OCI-M2 (cell line): ENCODE data around the gene KCNA1.

Experiments
- DNase-seq: peaks from one replicate; lab custom pipeline; 2025; ENCODE audit not compliant: unreplicated experiment; lab: John Stamatoyannopoulos, UW

KCNA1 gene

GRCh38 chr12:4958697-4959375 is 49.1 kb downstream of the KCNA1 start:
- no peak for DNase-seq

- no peak for DNase-seq
These were observed 49.7 kb downstream of the KCNA1 start for GRCh38 chr12:4959381-4959780.

GRCh38 chr12:4960030-4960429 is 50.3 kb downstream of the KCNA1 start:
- DNase-seq = no peak

DNA sequence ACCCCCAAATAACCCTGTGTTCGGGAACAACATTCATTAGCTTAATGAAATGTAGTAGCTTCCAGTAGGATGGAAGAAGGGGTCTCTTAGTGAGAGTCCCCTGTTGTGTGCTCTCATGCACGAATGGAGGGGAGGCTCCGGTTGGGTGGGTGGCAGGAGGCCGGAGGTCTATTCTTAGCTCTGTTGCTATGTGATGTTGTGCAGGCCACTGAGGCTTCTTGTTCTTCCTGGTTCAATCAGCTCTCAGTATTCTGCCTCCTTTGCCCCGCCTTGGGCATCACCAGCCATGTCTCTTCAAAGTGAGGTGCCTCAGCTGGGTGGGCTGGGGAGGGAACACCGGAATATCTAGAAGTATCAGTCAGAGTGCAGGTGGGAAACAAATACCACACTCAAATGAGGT is 50.8 kb downstream of the KCNA1 start:
- no peak for DNase-seq

GRCh38 chr12:4961311-4961710 is 51.6 kb downstream of the KCNA1 start:
- no peak for DNase-seq

DNA sequence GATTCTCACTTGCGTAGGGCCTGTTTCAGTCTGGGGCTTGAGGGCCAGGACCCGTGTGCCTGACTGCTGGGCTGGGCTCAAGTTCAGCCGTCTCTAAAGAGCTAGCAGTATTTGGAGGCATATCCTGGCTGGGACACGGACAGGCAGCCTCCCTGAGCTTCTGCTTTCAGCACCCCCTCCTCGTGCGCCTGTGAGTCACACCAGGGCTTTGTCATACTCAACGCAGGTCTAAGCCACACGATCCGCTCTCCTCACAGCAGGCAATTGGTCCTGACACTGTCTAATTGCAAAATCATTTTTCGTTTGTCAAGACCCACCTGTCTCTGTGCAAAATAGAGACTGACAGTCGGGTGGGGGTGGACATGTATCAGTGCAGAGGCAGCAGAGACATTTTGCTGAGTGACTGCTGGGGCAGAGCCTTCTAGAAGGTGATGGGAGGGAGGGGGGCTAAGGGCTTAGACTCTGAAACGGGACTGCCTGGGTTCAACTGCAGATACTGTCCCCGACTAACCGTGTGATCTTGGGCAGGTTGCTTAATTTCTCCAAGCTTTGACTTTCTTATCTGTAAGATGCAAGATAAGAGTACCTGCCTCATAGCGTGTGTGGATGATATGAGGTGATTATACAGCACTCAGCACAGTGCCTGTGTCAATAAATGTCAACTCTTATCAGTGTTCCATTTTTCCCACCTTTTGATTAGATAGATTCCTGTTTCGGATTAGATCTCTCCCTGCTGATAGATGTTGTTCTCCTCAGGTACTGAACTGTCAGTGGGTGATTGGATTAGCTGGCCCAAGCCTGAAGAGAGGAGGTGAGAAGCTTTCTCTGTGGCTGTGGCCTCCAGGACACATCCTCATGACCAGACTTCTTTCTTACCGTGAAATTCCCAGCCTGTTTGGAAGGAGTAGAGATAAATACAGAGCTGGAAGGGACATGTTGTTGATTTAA is 53.1 kb downstream of the KCNA1 start:
- no peak for DNase-seq
